ENCODE results near the gene PVR. TPM values are rescaled to one million over a fixed set of nuclear protein-coding genes. Genes with fewer than 3 reads are reported as not detected.

PVR gene
- polyA plus RNA-seq, 1 of the 3 experiments (the other 2 are of a cell fraction), result 90.8 TPM

DNA sequence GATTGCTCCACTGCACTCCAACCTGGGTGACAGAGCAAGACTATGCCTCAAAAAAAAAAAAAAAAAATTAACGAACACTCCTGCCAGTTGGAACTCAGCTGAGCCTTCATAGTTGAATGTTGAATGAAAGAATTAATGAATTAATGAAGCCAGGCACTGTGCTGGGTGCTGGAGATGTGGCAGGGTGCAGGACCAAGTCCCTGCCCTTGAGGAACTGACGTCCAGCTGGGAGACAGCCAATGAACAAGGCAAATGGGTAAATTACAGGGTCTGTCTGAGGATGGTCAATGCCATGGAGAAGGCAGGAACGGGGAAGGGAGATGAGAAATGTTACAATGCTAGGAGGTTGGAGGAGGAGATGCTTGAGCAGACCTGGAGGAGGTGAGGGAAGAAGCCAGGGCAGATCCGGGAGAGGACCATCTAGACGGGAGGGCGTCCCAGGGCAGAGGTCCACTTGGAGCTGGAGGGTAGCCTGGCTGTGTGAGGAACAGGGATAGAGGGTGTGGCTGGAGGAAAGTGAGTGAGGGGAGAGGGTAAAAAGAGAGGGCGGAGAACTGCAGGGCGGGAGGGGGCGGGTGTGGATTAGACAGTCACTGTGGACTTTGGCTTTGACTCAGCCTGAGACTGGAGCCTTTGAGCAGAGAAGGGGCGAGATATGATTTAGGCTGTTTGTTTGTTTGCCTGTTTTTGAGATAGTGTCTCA, 47.1 kb upstream of the PVR start (continued):
- TF ChIP-seq, protein P1, sequence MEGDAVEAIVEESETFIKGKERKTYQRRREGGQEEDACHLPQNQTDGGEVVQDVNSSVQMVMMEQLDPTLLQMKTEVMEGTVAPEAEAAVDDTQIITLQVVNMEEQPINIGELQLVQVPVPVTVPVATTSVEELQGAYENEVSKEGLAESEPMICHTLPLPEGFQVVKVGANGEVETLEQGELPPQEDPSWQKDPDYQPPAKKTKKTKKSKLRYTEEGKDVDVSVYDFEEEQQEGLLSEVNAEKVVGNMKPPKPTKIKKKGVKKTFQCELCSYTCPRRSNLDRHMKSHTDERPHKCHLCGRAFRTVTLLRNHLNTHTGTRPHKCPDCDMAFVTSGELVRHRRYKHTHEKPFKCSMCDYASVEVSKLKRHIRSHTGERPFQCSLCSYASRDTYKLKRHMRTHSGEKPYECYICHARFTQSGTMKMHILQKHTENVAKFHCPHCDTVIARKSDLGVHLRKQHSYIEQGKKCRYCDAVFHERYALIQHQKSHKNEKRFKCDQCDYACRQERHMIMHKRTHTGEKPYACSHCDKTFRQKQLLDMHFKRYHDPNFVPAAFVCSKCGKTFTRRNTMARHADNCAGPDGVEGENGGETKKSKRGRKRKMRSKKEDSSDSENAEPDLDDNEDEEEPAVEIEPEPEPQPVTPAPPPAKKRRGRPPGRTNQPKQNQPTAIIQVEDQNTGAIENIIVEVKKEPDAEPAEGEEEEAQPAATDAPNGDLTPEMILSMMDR (IDR thresholded peaks at IDR 0.05), result no peak
- no peak for TF ChIP-seq FOSL2 (IDR thresholded peaks at IDR 0.05; ENCODE audit: borderline replicate concordance, low read depth)
- no peak for TF ChIP-seq SMC3 (IDR thresholded peaks at IDR 0.05; ENCODE audit: low read depth, low read length)
- TF ChIP-seq JUND (IDR thresholded peaks at IDR 0.05), result no peak

DNA sequence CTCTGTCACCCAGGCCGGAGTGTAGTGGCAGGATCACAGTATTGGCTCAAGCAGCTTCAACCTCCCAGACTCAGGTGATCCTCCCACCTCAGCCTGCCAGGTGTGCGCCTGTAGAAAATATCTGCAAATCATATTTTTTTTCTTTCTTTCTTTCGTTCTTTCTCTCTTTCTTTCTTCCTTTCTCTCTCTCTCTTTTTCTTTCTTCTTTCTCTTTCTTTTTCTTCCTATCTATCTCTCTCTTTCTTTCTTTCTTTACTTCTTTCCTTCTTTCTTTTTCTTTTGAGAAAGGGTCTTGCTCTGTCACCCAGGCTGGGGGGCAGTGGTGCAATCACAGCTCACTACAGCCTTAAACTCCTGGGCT, 46.6 kb upstream of the PVR start:
- H3K9ac ChIP-seq, result no peak overlapping the region
- H3K4me1 ChIP-seq (ENCODE audit: control insufficient read depth in 1 of 2, insufficient read depth in 2 of 2, low read depth in 1 of 2, low read length in 1 of 2), result no peaks in the 10 kb centered on the region
- ChIA-PET CTCF (interaction anchor here (1.2 to 2.1 kb wide), 3 partner anchors 26 to 65 kb away, joined by 3 to 7 read pairs (median 4); no protein-coding TSS in a partner anchor), POLR2A (no interaction called here)
- H3F3A ChIP-seq (replicated peaks; ENCODE audit: insufficient read depth), result peaks cover 14% of the 10 kb centered on the region
- DNase-seq, result no peak
- H2AFZ ChIP-seq (ENCODE audit: low read depth), result no peak overlapping the region
- TF ChIP-seq RFX5 (IDR thresholded peaks at IDR 0.05; ENCODE audit: low read length) (no peak), SMC3 (IDR thresholded peaks at IDR 0.05; ENCODE audit: low read depth, low read length) (no peak), FOXJ3 (CRISPR knock-in tag; IDR thresholded peaks at IDR 0.05) (no peak), FOXM1 (IDR thresholded peaks at IDR 0.05; ENCODE audit: low read depth) (no peak), NRF1 (IDR thresholded peaks at IDR 0.05; ENCODE audit: low read depth, low read length) (no peak), CHD2 (IDR thresholded peaks at IDR 0.05; ENCODE audit: low read length, partially characterized antibody) (no peak), SIN3A (IDR thresholded peaks at IDR 0.05; ENCODE audit: borderline replicate concordance, low read depth, low read length) (no peak), TEAD4 (IDR thresholded peaks at IDR 0.05; ENCODE audit: borderline replicate concordance, insufficient read depth) (no peak), EZH2phosphoT487 (IDR thresholded peaks at IDR 0.05; ENCODE audit: borderline replicate concordance, low read depth) (no peak), POLR2AphosphoS5 (IDR thresholded peaks at IDR 0.05; ENCODE audit: low read depth, low read length) (no peak), YY1 (IDR thresholded peaks at IDR 0.05; ENCODE audit: low read depth) (no peak), GATA2 (CRISPR knock-in tag; IDR thresholded peaks at IDR 0.05) (no peak), TCF12 (IDR thresholded peaks at IDR 0.05) (no peak), USF2 (IDR thresholded peaks at IDR 0.05; ENCODE audit: borderline replicate concordance, low read depth, low read length) (no peak), EP300 (IDR thresholded peaks at IDR 0.05; ENCODE audit: borderline replicate concordance in 1 of 2, low read depth in 1 of 2, low read length in 1 of 2) (no peak)
- TF ChIP-seq, protein P2, sequence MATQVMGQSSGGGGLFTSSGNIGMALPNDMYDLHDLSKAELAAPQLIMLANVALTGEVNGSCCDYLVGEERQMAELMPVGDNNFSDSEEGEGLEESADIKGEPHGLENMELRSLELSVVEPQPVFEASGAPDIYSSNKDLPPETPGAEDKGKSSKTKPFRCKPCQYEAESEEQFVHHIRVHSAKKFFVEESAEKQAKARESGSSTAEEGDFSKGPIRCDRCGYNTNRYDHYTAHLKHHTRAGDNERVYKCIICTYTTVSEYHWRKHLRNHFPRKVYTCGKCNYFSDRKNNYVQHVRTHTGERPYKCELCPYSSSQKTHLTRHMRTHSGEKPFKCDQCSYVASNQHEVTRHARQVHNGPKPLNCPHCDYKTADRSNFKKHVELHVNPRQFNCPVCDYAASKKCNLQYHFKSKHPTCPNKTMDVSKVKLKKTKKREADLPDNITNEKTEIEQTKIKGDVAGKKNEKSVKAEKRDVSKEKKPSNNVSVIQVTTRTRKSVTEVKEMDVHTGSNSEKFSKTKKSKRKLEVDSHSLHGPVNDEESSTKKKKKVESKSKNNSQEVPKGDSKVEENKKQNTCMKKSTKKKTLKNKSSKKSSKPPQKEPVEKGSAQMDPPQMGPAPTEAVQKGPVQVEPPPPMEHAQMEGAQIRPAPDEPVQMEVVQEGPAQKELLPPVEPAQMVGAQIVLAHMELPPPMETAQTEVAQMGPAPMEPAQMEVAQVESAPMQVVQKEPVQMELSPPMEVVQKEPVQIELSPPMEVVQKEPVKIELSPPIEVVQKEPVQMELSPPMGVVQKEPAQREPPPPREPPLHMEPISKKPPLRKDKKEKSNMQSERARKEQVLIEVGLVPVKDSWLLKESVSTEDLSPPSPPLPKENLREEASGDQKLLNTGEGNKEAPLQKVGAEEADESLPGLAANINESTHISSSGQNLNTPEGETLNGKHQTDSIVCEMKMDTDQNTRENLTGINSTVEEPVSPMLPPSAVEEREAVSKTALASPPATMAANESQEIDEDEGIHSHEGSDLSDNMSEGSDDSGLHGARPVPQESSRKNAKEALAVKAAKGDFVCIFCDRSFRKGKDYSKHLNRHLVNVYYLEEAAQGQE (IDR thresholded peaks at IDR 0.05; ENCODE audit: low read depth, low read length), result no peak
- TF ChIP-seq, protein P1 (IDR thresholded peaks at IDR 0.05), result no peak
- TF ChIP-seq, protein P3, sequence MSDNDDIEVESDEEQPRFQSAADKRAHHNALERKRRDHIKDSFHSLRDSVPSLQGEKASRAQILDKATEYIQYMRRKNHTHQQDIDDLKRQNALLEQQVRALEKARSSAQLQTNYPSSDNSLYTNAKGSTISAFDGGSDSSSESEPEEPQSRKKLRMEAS (IDR thresholded peaks at IDR 0.05; ENCODE audit: low read depth), result no peak
- TF ChIP-seq, protein P4, sequence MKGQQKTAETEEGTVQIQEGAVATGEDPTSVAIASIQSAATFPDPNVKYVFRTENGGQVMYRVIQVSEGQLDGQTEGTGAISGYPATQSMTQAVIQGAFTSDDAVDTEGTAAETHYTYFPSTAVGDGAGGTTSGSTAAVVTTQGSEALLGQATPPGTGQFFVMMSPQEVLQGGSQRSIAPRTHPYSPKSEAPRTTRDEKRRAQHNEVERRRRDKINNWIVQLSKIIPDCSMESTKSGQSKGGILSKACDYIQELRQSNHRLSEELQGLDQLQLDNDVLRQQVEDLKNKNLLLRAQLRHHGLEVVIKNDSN (IDR thresholded peaks at IDR 0.05; ENCODE audit: borderline replicate concordance, low read depth), result no peak
- H3K27me3 ChIP-seq (ENCODE audit: insufficient read depth), result no peaks in the 10 kb centered on the region
- H3K36me3 ChIP-seq (replicated peaks in 1 of 2; ENCODE audit: control insufficient read depth in 1 of 2, insufficient read depth in 2 of 2, low read length in 1 of 2), result no peaks in the 10 kb centered on the region
- H3K9me3 ChIP-seq, result no peaks in the 10 kb centered on the region
- H3K4me2 ChIP-seq, result no peak overlapping the region
- H3K27ac ChIP-seq (ENCODE audit: low read depth in 2 of 2, low read length in 1 of 2), result no peak overlapping the region
- H3K9me2 ChIP-seq, result no peaks in the 10 kb centered on the region
- WGBS (ENCODE audit: low lambda C conversion rate), result 39% methylated on average over 3 of the region's 3 CpGs
- H4K20me1 ChIP-seq (ENCODE audit: insufficient read depth), result no peaks in the 10 kb centered on the region
- no peak overlapping the region for H3K4me3 ChIP-seq (ENCODE audit: low read depth in 2 of 2, low read length in 1 of 2)
- H3K79me2 ChIP-seq (ENCODE audit: insufficient read depth), result no peaks in the 10 kb centered on the region

Data from SK-N-SH (cell line).